ENCODE data around the gene TMEM108.

TMEM108 gene

DNA sequence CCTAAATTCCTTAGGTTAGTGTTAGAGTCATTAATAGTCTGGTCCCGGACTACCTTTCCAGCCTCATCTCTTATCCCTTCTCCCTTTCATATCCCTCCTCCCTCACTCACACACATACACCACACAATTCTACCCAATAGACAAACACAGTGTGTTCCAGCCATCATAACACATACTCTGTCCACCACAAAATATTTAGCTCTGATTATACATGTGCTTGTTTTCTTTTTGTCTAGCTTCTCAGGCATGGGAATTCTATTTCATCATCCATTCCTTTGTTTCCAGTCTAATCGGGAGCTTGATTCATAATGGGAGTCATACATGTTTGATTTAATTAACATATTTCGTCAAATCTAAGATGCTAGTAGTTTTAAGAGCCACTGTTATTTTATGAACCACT, 199.8 kb downstream of the TMEM108 start:
- DNase-seq, result no peak

DNA sequence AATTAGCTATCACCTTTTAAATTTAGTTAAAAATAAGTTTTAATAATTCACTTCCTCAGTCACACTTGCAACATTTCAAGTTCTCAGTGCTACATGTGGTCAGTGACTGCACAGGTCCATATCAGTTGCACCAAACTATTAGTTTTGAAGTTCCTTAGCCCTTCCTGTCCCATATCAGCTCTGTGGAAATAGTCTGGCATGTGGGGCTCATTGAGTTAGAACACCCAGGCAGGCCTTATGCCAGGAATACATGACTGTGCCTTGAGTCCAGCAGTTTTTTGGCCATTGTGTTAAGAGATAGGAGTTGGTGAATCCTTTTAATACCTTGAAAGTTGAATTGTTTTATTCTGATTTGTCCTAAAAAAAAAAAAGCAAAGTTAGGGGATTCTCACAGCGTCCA, 207.9 kb downstream of the TMEM108 start:
- DNase-seq, result no peak

GRCh38 chr3:133246773-133247172, 208.6 kb downstream of the TMEM108 start:
- no peak for DNase-seq

DNA sequence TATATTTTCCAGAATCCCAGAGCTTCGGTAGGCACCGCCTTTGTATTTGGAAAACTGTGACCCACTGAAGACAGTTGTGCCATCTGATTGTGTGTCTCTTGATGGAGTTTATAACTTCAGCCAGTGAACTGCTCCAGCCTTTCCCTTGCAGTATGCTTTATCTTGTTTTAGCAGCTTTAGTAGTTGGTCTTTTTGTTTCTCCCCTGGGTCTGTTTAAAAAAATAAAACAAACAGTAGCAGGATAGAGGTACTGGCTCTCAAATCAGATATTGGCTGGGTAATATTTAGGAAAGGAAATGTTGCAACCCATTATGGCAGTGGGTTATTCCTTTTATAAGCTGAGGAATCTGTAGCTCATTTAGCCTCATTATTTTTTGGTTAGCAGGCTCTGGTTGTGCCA, 210.2 kb downstream of the TMEM108 start:
- no peak for DNase-seq

DNA sequence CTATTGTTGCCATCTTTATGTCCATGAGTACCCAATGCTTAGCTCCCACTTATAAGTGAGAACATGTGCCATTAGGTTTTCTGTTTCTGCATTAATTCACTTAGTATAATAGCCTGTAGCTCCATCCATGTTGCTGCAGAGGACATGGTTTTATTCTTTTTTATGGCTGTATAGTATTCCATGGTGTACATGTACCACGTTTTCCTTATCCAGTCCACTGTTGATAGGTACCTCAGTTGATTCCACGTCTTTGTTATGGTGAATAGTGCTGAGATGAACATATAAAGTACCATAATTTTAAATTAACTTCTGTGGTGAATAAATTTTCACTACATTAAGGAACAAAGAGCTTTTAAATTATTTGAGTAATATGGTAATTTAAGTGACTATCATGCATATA, 211.3 kb downstream of the TMEM108 start:
- no peak for DNase-seq

DNA sequence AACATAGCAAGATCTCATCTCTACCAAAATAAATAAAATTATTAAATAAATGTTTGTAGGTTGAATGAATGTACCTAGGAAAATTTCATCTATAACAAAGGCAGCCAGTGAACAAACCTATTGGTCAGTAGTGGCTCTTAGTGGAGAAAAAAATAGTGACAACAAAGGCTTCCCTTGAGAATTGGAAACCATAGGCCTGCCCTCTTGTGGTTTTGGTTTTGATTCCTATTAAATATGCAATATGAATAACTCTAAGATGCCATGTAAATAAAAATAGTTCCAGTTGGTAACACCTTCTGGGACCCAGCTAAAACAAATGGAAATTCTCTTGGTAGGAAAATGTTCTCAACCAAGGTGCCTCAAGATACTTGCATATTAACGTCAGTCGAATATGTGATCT, 216.0 kb downstream of the TMEM108 start:
- no peak for DNase-seq

DNA sequence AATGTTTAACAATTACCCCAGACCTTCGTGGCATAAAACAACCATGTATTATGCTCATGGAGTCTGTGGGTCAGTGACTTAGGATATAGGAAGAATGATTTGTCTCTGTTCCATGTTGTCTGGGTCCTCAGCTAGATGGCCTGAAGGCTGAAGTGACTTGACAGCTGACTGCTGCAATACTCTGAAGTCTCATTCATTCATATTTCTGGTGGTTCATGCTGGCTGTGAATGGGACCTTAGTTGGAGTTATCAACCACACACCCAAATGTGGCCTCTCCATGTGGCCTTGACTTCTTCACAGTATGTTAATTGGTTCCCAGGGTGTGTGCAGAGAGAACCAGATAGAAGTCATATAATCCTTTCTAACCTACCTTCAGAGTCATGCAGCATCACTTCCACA, 216.5 kb downstream of the TMEM108 start:
- DNase-seq, result no peak

DNA sequence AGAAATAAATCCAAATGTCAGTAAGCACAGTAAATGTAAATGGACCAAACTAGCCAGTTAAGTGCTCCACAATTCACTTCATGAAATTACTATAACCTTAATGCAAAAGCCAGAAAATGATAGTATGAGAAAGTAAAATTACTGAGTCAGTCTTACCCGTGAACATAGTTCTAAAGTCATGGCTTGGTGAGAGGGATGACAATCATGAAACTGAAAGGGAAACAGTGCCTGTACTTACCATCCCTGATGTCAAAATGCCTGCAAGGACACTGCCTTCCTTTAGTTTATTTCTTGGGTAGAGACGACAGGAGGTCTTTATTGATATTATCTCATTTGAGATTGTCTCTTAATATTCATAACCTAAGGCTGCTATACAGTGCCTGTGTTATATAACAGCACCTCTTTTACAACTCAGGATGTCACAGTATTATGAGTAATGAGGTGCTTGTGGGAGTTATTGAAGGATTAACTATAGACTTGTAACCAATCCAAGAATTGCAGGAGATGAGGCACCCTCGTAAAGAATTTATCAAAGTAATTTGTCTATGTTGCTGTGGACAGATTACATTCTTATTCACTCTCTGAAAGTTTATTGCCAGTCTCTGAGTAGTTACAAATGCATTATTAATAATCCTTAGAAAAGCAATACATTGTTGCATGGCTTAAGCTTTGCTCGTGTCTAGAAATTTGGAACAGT, 218.7 kb downstream of the TMEM108 start:
- no peak for DNase-seq

DNA sequence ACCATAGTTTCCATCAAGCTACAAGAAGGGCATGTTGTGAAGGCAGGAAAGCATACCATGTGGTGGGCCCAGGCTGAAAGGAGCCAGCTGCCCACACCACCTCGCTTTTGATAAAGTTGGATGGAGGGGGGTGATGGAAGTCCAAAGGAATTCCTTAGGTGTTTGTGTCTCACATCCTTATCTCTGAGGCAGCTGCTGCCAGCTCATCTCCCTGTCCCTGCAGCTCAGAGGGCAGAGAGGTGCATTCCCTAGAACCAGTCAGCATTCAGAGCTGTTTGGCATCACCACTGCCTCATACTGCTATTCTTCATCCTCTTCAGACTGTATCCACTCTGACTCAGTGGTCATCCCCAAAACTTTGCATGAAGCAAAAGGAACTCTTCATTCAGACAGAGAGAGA, 220.2 kb downstream of the TMEM108 start:
- no peak for DNase-seq

GRCh38 chr3:133259767-133260166, 221.6 kb downstream of the TMEM108 start:
- no peak for DNase-seq

DNA sequence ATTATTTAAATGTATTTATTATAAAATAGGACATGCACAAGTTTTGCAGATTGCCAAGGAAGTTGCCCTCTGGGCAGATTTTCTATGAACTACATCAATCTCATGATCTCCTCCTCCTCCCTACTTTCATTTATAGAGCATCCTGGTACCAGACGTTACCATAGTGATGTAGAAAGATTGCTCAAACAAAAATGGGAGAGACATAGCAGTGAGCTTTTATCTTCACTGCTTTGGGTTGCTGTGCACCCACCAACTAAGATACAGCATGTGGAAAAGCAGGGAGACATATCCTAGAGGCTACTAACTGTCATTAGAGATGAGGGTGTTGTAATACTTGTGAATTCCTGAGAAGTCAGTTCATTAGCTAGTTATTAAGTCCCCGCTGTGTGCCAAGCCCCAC, 224.1 kb downstream of the TMEM108 start:
- no peak for DNase-seq

GRCh38 chr3:133264920-133265319, 226.7 kb downstream of the TMEM108 start:
- DNase-seq, result no peak

DNA sequence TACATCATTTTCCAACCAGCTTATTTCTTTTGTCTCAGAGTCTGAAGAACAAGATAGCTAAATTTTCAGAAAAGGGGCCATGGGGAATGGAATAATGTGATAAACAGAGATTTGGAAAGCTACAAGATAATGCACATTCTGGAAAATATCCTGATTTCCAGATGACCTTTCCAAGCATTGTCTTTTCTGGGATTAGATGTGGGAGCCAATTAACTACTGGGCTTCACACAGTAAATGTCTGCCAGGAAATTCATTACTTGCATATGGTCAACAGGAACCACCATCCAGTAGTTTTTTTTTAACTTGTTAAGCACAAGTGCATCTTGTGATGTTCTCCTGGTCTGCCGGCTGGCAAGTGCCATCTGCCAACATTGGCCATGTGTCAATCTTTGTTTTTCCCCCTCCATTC, 230.5 kb downstream of the TMEM108 start:
- no peak for DNase-seq

DNA sequence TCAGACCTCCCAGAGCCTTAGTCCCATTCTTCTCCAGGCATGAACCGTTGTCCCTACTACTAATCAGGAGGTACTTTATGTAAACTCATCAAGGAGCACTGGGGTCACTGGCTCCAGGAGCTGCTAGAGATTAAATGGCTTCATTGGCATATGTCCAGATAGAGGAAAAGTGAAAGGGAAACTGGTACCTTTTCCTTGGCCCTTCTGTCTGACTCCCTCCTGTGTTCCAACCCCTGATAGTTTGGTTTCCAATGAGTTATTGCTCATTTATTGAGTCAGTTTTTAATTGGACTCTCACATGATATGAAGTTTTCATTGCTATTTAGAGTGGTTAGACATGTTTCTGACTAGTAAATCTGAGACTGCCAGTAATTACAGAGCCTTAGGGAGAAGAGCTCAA, 231.2 kb downstream of the TMEM108 start:
- DNase-seq, result no peak

DNA sequence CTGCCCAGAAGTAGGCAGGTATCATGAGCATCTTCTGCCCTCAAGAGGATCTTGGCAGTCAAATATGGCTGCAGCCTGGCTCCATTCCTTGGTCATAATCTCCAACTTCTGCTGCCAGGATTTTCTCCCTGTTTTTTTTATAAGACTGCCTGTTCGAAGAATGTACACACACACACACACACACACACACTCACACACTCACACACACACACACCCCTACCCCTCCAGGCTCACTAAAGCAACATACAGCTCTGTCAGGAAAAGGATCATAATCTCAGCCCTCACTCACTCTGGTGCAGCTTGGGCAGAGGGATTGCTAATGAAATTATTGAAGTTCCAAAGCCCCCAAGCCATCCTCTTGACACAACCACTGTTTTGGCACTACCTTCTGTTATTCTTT, 232.4 kb downstream of the TMEM108 start:
- DNase-seq, result no peak

DNA sequence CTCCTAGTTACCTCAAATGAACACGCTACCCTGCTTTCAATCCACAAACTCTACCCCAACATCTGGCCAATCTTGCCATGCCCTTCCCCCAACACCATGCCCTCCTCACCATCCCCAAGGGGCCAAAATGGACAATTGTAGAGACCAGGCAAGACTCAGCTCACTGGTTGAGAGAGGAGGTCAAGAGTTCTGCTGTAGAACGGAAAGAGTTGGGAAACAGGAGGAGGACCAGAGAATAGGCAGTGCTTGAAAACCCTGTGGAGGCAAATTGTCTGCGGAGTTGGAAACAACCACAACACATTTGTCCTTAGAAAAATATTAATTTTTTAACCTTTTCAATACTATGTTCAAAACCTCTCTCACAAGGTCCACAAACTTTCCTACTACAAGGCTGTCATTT, 232.9 kb downstream of the TMEM108 start:
- no peak for DNase-seq

- DNase-seq, result no peak
These were observed 233.3 kb downstream of the TMEM108 start for GRCh38 chr3:133271539-133271938.

GRCh38 chr3:133273346-133273745, 235.2 kb downstream of the TMEM108 start:
- no peak for DNase-seq

GRCh38 chr3:133274477-133274876, 236.3 kb downstream of the TMEM108 start:
- no peak for DNase-seq

DNA sequence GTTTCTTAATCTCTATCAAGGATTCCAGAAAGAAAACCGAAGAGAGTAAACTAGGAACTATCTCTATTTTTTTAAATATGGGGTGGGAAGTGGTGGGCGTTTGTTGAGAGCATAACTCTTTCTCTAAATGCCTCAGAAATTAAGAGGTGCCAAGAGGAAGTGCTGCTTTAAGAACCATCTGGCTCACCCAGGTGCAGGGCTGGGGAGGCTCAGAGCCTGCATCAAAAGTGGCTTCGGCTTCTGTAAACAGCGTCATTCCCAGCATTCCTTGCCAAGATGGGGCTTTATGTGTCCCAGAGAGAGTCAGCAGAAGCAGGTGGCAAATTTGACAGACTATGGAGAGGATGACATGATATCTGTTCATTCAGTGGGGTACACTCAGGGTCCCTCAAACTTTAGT, 238.4 kb downstream of the TMEM108 start:
- DNase-seq, result no peak

DNA sequence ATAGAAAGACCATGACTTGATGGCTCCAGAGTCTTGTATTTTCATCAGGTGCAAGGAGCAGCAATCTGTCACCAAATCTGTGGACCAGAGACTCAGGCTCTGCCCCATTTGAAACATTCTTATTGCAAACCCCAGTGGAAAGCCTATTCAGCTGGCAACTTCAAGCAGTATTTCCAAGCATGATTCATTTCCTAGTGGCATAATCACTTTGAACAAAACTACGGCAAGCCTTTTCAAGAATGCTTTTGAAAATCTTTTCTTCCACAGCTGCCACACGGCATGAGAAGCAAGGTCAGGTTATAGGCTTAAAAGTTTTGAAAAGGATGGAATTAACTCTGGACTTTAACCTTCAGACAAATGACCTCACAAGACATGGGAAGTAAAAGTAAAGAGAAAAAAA, 239.6 kb downstream of the TMEM108 start:
- no peak for DNase-seq

GRCh38 chr3:133278260-133279043, 240.3 kb downstream of the TMEM108 start:
- DNase-seq, result no peak

DNA sequence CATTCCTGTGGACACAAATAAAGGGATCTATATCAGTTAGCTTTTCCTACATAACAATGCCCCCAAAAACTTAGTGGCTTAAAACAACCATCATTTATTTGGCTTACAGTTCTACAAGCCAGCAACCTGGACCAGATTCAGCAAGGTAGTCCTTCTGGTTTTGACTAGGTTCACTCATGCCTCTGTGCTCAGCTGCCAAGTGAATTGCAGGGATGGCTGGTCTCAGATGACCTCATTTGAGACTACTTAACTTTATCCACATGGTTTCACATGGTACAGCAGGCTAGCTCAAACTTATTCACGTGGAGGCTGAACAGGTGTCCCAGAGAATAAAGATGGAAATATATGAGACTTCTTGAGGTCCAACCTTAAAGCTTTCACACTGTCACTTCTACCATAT, 242.4 kb downstream of the TMEM108 start:
- DNase-seq, result no peak

DNA sequence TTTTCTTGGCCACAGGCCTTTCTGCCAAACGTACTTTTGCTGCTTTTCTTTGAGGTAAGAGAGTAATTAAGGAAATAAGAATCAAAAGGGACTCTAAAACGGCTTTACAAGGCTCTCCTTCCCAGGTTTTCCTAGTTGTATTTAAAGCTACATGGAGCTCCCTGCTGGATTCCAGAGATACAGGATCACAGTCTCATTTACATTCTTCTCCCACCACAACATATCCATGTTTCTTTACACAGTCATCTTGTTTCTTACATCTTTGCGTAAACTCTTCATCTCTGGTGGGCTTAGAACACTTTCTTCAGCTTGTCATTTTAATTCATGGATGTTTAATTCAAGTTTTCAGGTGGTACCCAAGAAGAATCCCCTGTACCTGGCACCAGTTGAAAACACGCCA, 244.0 kb downstream of the TMEM108 start:
- DNase-seq, result no peak
